GM19395 (cell line): ENCODE results near the gene ANAPC2.

ENCODE experiments used
- ATAC-seq: cut with Tn5 transposase; IDR thresholded peaks from one replicate; pipeline ENCODE4 v1.9.1; 2021; ENCODE audit warnings: mild to moderate bottlenecking, moderate library complexity; ENCODE audit not compliant: unreplicated experiment

The ANAPC2 gene

DNA sequence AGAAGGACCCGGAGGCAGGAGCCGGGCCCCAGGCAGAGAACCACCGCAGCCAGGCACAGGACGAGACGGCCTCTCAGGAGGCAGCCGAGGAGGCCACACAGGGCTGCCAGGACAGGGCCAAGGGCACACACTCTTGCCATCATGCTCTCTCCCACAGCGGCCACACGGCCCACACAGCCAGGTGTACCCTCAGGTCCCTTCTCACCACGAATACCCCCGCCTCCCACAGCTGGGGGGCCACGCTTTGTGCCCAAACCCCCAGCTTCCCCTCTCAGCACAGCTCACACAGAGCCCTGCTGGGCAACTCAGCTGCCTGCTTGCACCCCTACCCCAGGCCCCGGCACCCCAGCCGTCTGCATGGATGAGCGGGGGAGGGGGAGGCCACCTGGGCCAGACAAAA lies 5.4 kb upstream of the ANAPC2 start:
- ATAC-seq = no peak

DNA sequence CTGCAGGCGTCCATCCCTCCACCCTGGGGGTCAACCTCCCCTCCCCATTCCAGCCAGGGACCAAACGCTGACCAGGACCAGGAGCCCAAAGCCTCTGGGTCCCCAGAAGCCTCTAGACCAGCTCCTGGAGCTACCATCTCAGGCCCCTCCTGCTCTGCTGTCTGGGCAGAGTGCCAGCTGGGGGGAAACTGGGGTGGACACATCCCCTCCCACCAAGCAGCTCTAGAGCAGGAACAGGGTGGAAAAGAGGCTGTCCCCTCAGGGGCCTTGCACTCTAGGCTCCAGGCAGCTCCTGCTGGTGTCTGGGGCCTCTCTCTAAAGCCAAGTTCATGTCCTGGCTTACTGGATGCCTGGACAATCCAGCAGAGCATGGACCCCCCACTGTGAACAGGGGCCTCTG lies 4.5 kb upstream of the ANAPC2 start:
- ATAC-seq = no peak

DNA sequence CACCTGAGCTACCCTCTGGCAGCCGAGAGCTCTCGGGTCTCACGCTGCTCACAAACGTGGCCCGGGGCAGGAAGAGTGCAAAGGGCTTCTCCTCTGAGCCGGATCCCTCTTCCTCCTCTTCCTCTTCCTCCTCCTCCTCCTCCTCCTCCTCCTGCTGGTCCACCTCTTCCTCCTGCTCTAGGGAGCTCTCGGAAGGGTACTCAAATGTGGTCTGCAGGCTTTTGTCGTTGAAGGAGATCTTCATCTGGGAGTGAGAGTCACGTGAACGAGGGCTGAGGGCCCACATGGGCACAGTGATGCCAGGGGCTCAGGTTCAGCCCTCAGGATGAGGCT lies 4.1 kb upstream of the ANAPC2 start:
- no peak for ATAC-seq

- ATAC-seq = no peak
Observed at GRCh38 chr9:137191691-137192447, 3.5 kb upstream of the ANAPC2 start.

DNA sequence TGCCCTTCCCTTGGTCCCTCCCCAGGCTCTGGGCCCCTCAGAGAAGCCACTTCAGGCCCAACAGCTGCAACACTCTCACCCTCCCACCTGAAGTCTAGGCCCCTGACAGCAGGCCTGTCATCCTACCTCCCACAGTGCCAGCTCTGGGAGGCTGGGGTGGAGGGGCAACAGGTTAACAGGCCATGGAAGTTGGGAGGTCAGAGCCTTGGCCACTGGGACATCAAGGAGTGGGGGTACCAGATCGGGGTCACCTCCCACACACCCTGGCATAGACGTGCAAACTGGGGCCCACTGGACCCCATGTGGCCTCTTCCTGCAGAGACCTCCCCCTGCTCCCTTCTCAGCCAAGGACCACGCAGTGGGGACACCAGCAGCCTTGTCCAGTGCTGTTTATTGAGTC lies 2.9 kb upstream of the ANAPC2 start:
- no peak for ATAC-seq

DNA sequence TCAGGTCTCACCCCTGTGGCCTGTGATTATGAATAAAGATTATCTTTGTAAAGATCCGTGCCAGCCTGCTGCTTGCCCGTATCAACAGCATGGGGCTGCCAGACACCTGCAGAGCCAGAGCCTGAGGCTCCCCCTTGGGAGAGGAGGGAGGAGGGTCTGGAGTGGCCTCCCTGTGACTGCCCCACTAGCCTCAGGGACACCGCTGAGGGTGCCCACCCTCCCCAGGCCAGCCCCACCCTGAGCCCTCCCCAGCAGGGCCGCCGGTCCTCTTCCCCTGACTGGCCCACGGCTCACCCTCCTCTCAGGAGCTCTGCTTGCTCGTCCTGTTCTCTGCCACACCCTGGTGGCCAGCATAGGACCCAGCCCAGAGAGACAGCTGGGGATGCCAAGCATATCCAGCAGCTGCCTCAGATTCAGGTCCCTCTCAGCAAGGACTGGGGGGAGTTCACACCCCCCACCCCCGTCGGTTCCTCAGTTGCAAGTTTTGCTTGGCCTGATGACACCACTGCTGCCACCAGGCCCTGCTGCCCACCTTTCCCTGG lies 2.0 kb upstream of the ANAPC2 start:
- ATAC-seq = no peak

DNA sequence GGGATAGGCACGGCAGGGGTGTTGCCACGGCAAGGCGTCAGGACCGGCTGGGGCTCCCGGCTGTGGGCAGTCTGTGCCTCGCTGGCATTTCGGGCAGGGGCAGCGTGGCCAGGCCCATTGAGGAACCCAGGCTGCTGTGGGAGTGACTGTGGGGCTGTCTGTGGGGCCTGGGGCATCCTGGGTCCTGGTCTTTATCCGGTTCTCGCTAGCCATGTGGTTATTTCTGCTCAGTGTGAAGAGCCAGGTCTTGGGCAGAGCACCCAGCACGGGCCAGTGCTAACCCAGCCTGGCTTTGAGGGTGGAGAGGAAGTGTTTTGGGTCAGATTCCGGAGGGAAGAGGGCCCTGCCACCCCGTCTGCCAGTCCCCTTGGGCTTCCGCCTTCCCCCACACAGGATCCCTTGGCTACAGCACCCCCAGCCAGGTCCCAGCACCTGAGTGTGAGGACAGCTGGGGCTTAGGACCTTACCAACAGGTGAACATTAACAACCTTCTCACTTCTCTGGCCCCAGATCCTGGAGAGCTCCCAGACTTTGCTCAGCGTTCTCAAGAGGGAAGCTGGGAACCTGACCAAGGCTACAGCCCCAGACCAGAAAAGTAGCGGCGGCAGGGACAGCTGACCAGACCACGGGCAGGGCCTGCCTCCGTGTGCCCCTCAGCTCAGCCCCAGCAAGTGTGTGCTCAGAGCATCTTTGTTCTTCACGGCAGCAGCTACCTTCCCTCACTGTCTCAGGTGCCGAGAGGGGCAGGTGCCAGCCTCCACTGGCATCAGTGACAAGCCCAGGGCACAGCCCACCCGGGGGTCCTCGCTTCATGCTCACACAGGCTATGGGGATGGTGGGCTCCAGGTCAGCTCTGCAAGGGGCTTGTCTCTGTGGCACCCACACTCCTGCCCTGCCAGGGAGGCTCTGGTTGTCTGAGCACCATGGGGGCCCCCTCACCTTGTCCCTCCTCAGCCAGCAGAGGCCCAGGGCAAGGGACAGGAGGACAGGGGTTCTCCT lies 1.2 kb upstream of the ANAPC2 start:
- ATAC-seq = no peak

DNA sequence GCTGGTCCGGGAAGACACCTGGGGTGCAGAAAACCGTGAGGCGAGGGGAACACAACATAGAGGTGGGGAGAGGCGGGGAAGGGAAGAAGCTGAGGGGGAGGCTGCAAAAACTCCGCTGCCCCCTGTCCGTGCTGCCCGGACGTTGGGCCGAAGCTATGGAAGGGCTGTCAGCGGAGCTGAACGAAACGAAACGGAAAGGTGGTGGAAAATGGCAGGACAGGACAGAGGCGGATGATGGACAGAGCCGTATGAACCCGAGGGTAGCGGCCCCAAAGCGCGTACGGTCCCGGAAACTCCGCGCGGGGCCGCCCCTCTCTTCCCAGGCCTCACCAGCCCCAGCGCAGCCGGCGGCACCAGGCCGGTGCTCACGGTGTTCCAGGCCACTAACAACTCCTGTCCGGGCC lies 272 bp downstream of the ANAPC2 start:
- ATAC-seq = no peak

- ATAC-seq = no peak
Observed at GRCh38 chr9:137187386-137187785, 974 bp downstream of the ANAPC2 start.

GRCh38 chr9:137186385-137186784 lies 2.0 kb downstream of the ANAPC2 start:
- ATAC-seq = no peak

DNA sequence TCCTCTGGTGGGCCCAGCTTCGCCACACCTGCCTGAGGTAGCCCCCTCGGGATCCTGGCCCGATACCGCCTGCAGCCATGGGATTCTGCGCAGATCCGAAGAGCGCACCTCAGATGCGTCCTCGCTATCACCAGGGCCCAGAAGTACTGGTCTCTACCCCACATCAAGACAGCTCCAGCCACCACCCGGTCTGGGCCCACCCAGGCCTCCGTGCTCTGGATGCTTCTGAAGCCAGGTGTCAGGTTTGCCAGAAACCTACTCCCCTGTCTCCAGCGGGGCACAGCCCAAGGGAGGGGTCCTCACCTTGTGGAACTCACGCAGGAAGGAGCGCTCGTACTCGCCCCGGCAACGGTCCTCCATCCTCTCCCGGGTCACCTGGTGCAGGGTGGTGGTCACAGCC lies 2.4 kb downstream of the ANAPC2 start:
- no peak for ATAC-seq

- no peak for ATAC-seq
Observed at GRCh38 chr9:137184881-137185660, 3.3 kb downstream of the ANAPC2 start.

GRCh38 chr9:137183980-137184595 lies 4.3 kb downstream of the ANAPC2 start:
- no peak for ATAC-seq

DNA sequence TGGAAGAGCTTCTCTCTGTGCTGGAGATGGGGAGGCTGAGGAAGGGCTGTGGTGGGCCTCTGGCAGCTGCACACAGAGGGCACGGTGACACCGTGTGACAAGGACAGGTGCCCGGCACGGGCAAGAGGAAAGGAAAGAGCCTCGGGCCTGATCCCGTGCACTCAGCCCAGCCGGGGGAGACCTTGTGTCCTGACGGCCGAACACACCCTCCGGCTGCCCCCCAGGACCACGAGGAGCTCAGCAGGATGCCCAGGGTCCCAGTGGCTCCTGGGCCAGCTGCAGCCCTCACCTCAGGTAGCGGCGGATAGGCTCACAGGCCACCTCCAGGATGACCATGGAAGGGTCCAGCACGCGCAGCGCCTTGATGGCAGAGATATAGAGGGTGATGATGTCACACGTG lies 5.5 kb downstream of the ANAPC2 start:
- no peak for ATAC-seq

DNA sequence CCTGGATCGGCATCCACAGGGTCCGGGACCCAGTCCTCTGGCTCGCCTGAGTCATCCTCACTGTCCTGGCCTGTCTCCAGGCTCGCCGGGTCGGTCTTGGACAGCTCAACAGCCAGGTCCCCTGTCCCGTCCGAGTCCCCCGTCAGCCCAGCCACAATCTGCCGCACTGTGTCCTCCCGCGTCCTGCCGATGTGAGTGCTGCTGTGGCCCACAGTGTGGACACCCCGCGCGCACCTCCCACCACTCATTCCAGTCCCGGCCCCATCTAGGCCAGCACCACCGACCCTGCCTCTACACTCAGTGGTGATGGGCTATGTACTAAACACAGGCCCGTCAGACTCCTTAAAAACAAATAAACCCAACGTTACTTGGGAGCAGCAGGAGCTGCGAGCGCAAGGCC lies 6.7 kb downstream of the ANAPC2 start:
- ATAC-seq = no peak

GRCh38 chr9:137180491-137180890 lies 7.9 kb downstream of the ANAPC2 start:
- ATAC-seq = no peak

- no peak for ATAC-seq
Observed at GRCh38 chr9:137179761-137180160, 8.6 kb downstream of the ANAPC2 start.

DNA sequence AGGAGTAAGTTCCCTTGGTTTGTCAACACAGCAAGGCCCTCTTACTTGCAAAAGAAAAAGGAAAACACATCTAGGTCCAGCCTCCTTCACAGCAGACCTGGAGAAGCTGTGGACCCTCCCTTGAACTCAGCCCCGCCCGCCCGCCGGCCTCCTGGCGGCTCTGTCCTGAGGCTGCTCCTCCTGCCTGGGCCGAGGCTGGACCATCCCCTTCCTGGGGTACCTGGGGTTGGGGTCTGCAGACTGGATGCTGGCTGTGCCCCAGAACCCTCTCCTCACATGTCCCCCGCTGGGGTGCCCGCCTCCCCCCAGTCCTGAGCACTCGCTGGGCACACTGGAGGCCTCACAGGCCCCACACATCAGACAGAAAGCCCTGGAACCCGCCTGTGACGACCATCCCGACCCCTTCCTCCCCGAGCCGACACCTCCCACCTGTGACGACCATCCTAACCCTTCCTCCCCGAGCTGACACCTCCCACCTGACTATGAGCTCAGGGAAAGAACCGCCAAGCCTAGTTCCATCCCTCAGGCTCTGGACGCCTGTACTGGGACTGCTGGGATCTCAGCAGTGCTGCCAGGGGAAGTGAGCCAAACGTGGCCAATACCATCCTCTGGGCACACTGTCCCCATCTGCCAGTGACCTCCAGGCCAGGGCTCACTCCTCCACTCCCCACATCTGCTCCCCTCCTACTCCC lies 9.3 kb downstream of the ANAPC2 start:
- ATAC-seq = no peak

DNA sequence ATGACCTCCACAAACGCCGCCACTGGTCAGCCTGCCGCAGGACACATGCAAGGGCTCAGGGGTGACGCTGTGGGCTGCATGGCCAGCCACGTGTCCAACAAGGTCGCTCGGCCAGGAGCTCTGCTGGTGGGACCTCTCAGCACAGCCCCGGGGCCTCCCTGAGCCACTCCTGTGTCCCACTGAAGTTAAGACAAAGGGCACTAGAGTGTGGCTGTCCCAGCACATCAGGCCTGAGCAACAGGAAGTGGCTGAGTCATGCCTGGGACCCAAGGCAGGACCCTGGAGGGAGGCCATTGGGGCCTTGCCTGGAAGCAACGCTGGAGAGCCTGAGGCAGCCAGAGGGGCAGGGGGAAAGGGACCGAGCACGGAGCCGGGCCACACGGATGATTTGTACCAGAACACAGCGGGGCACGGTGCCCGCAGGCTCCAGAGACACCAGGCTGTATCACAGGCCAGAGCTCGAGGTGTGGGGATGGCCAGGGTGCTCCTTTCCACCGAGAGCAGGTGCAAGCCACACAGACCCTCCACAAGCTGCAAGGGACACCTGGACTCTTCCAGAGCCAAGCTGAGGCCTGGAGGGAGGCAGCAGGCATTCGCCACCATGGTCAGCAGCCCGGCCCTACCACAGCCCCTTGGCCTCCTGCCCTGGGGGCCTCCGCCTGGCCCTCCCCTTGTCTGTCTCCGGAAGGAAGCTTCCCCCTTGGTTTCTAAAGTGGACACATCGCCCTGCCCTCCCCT lies 10.0 kb downstream of the ANAPC2 start:
- no peak for ATAC-seq
